NT2/D1 (cell line): Measurements from ENCODE around the gene SRPX.

ENCODE experiments used
- YY1 ChIP-seq: IDR thresholded peaks from 2 replicates; pipeline ENCODE4 v1.6.1; 2011; ENCODE audit not compliant: insufficient read length, insufficient read depth
- ZNF274 ChIP-seq: IDR thresholded peaks from 2 replicates; pipeline ENCODE4 v1.6.1; 2011; ENCODE audit warnings: mild to moderate bottlenecking, low read depth, low read length

GRCh38 chrX:38233891-38234667 is 13.4 kb upstream of the SRPX start:
- no peak for TF ChIP-seq ZNF274
- no peak for TF ChIP-seq YY1
